Left cardiac atrium (tissue), 4 donors: ENCODE measurements around the gene NAT16. TPM values are rescaled to one million over a fixed set of nuclear protein-coding genes. Genes with fewer than 3 reads are reported as not detected.

Experiments
- ATAC-seq, 2 donors: fragments of 200-7000 bp; cut with Tn5 transposase; one replicate each; pipeline ENCODE4 v1.9.1; 2020; ENCODE audit warnings: mild to moderate bottlenecking in 2 of 2, moderate library complexity in 2 of 2
- DNase-seq: peaks from one replicate; pipeline ENCODE4 v3.0.0-alpha.2; 2020
- intact Hi-C, 2 donors: fragments of 100-400 bp; cut with DNase I; formaldehyde crosslinking; loops; one replicate each; pipeline versions ENCODE4 v1.14.1 to v1.15.1; 2022 to 2023
- total RNA-seq, 2 donors: library from RNA; stranded (reverse); fragmentation: NEBNext Ultra II Directional; extraction: Animal tissue kit (Norgen Biotek cat#: 25700); gene quantifications; one replicate each; pipeline ENCODE4 v1.2.1, GENCODE V29; 2021
- donor health status: DM: no; HTN: yes; CAD: no.
- donor health status: DM: no; HTN: yes; CAD: no; lungs with severe emphysema.
- donor health status: DM: yes; HTN: yes; CAD: no.
- donor health status: Dilated cardiomyopathy.

NAT16 gene
- total RNA-seq, 2 donors from 2014 or later = not detected

- intact Hi-C loops = no loop called here
- ATAC-seq (peak in 1 of 2 donors; percentile 51), DNase-seq (peak; percentile 50)
Observed at GRCh38 chr7:101164071-101164840, 15.8 kb downstream of the NAT16 start.

DNA sequence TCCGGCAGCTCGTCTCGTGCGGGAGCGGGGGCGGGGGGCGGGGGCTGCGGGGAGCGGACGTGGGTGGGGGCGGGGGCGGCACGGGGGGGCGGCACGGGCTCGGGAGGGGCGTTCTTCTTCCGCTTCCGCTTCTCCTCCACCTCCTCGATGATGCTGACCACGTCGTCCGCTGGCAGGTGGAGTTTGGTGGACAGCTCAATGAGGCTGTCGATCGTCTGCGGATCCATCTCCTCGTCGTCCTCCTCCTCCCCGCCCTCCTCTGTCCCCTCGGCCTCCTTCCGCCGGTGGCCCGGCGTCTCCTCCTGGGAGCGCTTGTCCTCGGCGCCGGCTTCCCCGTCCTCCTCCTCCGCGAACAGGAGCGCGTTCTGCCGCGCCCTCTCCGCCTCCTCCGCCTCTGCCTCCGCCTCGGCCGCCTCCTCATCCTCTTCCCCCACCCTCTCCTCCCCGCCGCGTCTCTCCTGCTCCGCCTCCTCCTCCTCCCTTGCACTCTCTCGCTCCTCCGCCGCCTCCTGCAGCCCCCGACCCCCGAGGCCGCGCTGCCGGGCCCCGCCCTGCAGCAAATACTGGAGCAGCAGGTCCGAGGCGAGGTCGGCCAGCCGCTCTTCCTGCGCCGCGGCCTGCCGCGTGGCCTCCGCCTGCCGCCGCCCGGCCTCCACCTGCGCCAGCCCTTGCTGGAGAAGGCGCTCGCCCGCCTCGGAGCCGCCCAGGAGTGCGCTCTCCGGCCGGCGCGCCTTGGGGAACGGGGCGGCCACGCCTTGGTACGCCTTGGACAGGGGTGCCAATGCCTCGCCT is 16.6 kb downstream of the NAT16 start:
- intact Hi-C loops = no loop called here
- peak in 1 of 2 donors; percentile 47 for ATAC-seq
- DNase-seq = no peak

GRCh38 chr7:101162551-101163278 is 17.4 kb downstream of the NAT16 start:
- DNase-seq (no peak), ATAC-seq (peak in 1 of 2 donors; percentile 40)
- intact Hi-C loops = no loop called here

GRCh38 chr7:101161692-101162471 is 18.2 kb downstream of the NAT16 start:
- intact Hi-C loops = no loop called here
- no peak for DNase-seq
- ATAC-seq = no peak

- intact Hi-C loops = no loop called here
- ATAC-seq (no peak), DNase-seq (no peak)
Observed at GRCh38 chr7:101160910-101161309, 19.2 kb downstream of the NAT16 start.

GRCh38 chr7:101159696-101160674 is 20.1 kb downstream of the NAT16 start:
- ATAC-seq (no peak), DNase-seq (no peak)
- intact Hi-C loops = no loop called here

GRCh38 chr7:101156866-101157589 is 23.1 kb downstream of the NAT16 start:
- intact Hi-C loops = no loop called here
- no peak for DNase-seq
- no peak for ATAC-seq

DNA sequence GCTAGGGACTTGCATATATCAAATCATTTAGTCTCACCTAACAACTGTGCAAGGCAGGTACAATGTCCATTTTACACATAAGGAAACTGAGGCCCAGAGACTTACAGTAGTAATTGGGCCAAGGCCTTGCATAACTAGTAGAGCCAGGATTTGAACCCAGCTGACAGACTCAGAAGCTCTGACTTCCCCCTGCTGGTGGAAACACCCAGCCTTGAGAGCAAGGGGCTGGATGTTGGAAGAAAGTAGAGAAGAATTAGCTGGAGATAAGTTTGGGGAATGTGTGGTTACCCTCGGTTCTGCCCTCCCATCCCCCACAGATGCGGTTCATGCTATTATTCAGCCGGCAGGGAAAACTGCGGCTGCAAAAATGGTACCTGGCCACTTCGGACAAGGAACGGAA is 23.8 kb downstream of the NAT16 start:
- DNase-seq (no peak), ATAC-seq (no peak)
- intact Hi-C loops = no loop called here

DNA sequence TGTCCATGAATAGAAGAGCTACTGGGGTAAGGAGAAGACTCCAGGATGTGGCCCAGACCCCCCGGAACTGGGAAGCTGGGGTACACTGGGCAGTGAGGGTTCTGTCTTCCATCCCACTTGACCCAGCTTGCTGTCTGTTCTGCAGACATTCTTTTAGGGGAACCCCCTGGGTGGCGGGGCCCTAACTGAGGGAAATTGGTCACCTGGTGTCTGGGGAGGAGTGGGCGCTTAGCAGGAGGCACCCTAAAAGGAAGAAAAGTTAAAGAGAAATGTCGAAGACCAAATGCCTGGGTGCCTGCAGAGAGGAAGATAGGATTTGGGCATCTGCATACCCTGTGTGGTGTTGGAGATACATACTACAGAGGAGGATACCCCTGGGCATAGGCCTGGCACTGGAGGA is 24.8 kb downstream of the NAT16 start:
- DNase-seq (no peak), ATAC-seq (no peak)
- intact Hi-C loops = no loop called here

DNA sequence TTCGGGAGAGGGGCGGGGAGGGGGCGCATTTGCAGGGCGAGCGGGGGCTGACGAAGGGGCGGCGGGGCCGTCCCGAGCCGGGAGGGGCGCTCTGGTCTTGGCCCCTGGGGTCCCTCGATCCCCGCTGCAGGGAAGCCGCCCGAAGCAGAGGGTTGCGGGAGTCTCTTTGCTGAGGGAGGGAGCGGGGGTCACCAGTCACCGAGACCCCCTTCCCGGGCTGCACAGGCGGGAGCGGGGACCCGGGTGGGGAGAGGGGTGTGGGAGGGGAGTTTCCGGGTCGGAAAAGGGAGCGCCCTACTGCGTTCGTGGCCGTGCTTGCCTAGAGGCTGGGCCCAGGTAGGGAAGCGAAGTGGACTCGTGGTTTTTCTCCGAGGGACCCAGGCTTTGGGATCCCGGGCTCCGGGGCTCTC is 25.4 kb downstream of the NAT16 start:
- intact Hi-C loops = no loop called here
- DNase-seq = no peak
- ATAC-seq = peak; percentile 42 to 53

DNA sequence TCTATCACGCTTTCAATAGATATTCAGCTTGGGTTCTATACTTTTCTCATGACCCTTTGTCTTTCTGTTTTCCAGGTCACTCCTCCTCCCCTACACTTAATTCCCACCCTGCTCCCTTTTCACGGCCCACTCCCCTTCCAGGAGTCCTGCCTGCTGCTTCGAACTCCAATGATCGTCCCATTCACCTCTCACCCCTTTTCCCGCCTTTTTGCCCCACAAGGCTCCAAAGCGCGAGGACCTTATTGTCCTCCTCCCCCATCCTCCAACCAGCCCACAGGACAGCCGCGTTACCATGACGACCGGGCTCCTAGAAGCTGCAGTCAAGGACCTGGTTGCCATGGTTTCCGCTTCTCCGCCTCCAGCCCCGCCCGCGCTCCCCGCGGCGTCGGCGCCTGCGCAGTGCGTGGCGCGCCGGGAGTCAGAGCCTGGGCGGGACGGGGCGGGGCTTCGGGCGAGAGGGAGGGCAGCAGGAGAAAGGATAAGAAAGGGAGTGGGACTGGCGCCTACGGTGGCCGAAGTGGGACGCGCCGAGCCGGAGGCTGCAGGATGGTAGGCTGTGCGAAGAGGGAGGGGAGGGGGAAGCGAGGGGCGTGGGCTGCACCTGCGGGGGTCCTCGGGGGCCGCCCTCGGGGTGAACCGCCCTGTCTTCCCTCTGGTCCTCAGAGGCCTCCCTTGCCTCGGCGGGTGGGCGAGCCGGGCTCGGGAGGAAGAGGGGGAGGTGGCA is 26.0 kb downstream of the NAT16 start, which contains the start of gene AP1S1:
Gene AP1S1 (plus strand): TSS at position 508 of the 724 bp plus-strand sequence. CDS start 39 bp downstream, at position 547.
- peak; percentile 98 to 99 for ATAC-seq
- intact Hi-C loops = no loop called here
- peak; percentile 94 for DNase-seq

DNA sequence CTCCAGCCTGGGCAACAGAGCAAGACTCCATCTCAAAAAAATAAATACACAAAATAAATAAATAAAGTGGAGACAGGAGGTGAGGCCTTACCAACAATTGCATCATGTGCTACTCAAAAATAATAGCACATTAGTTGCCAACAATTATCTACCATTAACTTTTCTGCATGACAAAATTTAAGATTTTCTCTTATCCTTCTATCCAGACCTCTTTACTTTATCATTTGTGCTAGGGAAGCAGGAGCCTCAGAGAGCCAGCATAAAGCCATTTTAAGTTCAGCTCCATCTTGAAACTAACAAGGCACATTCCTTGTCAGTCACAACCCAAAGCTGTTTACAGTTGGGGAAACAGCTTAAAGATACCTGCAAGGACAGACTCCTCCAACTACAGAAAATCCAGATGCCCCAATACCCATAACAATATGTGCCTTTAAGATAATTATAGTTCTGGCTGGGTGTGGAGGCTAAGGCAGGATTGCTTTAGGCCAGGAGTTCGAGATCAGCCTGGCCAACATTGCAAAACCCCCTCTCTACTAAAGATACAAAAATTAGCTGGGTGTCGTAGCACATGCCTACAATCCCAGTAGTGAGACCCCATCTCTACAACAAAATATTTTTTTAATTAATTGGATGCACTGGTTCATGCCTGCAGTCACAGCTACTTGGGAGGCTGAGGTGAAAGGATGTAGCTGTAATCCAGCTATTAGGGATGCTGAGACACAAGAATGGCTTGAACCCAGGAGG is 28.0 kb downstream of the NAT16 start:
- DNase-seq (no peak), ATAC-seq (no peak)
- intact Hi-C loops = no loop called here

DNA sequence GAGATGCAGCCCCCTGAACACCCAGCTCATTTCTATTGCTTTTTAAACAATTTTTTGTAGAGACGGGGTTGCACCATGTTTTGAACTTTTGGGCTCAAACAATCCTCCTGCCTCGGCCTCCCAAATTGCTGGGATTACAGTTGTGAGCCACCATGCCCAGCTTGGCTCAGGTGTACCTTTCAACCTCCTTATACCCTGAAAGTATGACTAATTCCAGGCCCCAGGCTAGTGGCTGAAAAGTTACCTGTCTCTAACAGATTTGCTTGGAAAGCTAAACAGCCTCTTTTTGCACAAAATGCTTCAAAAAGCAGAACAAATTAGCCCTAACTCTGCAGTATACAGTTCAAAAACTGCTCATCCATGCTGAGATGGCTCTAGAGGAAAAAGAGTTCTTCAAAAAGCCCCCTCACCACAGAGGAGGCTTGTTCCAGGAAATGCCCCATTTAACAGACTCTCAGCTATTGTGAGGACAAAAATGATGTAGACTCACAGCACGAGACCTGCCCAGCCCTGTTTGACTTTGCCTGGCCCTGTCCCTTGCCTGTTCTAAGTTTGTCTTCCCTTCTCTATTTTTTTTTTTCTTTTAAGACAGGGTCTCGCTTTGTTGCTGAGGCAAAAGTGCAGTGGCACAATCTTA is 39.2 kb downstream of the NAT16 start:
- no peak for ATAC-seq

GRCh38 chr7:101140339-101140699 is 39.8 kb downstream of the NAT16 start:
- intact Hi-C loops = loop anchor here in 1 of 2 donors (5.0 kb wide), 1 partner anchor 52 kb away; no protein-coding TSS in a partner anchor
- DNase-seq (no peak), ATAC-seq (no peak)

More for the DNA sequence above, 39.2 kb downstream of the NAT16 start:
- intact Hi-C loops = loop anchor here in 1 of 2 donors (5.0 kb wide), 1 partner anchor 51 kb away; no protein-coding TSS in a partner anchor
- no peak for DNase-seq

DNA sequence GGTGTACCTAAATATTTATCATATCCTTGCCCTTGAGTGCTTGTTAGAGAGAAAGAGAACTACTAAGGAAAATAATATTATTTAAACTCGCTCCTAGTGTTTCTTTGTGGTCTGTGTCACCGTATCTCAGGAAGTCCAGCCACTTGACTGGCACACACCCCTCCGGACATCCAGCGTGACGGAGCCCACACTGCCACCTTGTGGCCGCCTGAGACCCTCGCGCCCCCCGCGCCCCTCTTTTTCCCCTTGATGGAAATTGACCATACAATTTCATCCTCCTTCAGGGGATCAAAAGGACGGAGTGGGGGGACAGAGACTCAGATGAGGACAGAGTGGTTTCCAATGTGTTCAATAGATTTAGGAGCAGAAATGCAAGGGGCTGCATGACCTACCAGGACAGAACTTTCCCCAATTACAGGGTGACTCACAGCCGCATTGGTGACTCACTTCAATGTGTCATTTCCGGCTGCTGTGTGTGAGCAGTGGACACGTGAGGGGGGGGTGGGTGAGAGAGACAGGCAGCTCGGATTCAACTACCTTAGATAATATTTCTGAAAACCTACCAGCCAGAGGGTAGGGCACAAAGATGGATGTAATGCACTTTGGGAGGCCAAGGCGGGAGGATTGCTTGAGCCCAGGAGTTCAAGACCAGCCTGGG is 41.8 kb downstream of the NAT16 start:
- ATAC-seq = peak; percentile 96
- intact Hi-C loops = loop anchor here in 1 of 2 donors (5.0 kb wide), 1 partner anchor 41 kb away; no protein-coding TSS in a partner anchor
- peak; percentile 90 for DNase-seq
